Umbilical cord (tissue), 2 donors: Measurements from ENCODE around the gene ALDH1A3. TPM values are rescaled to one million over a fixed set of nuclear protein-coding genes. Genes with fewer than 3 reads are reported as not detected.

ENCODE experiments used
- DNase-seq: peaks from one replicate; pipeline ENCODE4 v3.0.0-alpha.2; 2015; ENCODE audit warnings: low spot score
- total RNA-seq: library from RNA; depleted of rRNA; stranded (reverse); fragments of >200 nt; gene quantifications from one replicate; pipeline ENCODE4 v1.2.3, GENCODE V29; 2014; ENCODE audit warnings: low replicate concordance; ENCODE audit not compliant: insufficient read depth

Gene ALDH1A3
- total RNA-seq, 1 donor from 2014 or later: 2.2 TPM

GRCh38 chr15:100951965-100952364 is 72.3 kb downstream of the ALDH1A3 start:
- no peak for DNase-seq

GRCh38 chr15:100952566-100952965 is 72.9 kb downstream of the ALDH1A3 start:
- no peak for DNase-seq

GRCh38 chr15:100958326-100959065 is 78.9 kb downstream of the ALDH1A3 start:
- no peak for DNase-seq

- DNase-seq: no peak
Observed at GRCh38 chr15:100959066-100960050, 79.7 kb downstream of the ALDH1A3 start.

Other genes with a start within 250 kb of the ALDH1A3 start
- gene LRRK1, start 39.5 kb downstream of the ALDH1A3 start, total RNA-seq: 14.0 TPM